Epithelial cell of esophagus (primary cell): ENCODE measurements around the gene BYSL.
"Not testable (repeated sequence)": the region's sequence is repeated elsewhere in the genome, so short reads cannot be mapped to it uniquely, and the experiment has no call there.

Source experiments
- DNase-seq: peaks from one replicate; pipeline ENCODE4 v3.0.0; 2010; ENCODE audit warnings: low read depth
- H3K4me3 ChIP-seq: 2 replicates; pipeline ENCODE4 v1.5.1; 2011; ENCODE audit warnings: mild to moderate bottlenecking, low read length, control low read depth
- TF ChIP-seq, protein P1 (sequence below): IDR thresholded peaks from 2 replicates; pipeline ENCODE4 v1.5.1; 2011; ENCODE audit warnings: low read depth, mild to moderate bottlenecking, low read length, control low read depth, inconsistent platforms; ENCODE audit not compliant: insufficient read depth; ENCODE audit errors: missing control alignments

BYSL gene

DNA sequence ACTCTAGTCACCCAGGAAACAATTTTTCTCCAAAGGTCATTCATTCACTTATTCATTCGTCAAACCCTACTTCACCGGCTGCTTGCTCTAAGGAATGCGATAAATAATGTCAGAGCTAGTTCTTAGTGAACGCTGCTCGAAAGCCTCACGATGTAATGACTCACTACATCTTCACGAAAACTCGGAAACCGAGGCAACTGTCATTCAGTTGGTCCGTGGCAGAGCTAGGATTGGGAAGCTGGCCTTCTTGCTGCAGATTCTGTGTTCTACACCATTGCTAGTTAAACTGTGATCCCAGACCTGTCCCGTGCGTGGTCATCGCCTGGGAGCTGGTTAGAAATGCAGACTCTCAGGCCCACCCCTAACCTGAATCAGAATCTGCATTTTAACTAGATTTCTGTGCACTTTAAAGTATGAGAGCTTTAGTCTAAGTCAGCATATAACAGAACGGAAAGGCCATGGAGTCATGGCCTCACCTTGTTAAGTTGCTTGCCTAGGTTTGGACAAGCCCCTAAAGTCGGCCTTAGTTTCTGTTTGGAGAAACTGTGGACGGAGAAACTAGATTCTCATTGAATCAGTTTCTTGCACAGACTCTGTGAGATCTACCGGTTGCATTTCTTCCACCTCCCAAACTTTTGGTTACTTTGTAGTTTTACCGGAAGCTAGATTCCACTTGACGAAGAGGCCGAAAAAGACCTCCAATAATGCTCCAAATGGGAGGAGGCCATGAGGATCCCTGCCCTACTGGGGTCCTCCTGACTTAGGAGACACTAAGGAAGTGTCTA, 21.0 kb downstream of the BYSL start:
- peak; percentile 79 for DNase-seq
- TF ChIP-seq, protein P1, sequence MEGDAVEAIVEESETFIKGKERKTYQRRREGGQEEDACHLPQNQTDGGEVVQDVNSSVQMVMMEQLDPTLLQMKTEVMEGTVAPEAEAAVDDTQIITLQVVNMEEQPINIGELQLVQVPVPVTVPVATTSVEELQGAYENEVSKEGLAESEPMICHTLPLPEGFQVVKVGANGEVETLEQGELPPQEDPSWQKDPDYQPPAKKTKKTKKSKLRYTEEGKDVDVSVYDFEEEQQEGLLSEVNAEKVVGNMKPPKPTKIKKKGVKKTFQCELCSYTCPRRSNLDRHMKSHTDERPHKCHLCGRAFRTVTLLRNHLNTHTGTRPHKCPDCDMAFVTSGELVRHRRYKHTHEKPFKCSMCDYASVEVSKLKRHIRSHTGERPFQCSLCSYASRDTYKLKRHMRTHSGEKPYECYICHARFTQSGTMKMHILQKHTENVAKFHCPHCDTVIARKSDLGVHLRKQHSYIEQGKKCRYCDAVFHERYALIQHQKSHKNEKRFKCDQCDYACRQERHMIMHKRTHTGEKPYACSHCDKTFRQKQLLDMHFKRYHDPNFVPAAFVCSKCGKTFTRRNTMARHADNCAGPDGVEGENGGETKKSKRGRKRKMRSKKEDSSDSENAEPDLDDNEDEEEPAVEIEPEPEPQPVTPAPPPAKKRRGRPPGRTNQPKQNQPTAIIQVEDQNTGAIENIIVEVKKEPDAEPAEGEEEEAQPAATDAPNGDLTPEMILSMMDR: no peak

DNA sequence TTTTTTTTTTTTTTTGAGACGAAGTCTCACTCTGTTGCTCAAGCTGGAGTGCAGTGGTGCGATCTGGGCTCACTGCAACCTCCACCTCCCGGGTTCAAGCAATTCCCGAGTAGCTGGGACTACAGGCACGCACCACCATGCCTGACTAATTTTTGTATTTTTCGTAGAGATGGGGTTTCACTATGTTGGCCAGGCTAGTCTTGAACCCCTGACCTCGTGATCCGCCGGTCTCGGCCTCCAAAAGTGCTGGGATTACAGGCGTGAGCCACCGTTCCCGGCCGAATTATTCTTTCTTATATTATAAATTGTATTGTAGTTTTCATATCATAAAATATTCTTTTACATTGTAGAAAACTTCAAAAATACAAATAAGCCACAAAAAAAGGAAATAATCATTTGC, 21.6 kb downstream of the BYSL start:
- DNase-seq, H3K4me3 ChIP-seq: not testable (repeated sequence)

More for the DNA sequence above, 21.0 kb downstream of the BYSL start:
- H3K4me3 ChIP-seq: peak overlapping the region; percentile 61

DNA sequence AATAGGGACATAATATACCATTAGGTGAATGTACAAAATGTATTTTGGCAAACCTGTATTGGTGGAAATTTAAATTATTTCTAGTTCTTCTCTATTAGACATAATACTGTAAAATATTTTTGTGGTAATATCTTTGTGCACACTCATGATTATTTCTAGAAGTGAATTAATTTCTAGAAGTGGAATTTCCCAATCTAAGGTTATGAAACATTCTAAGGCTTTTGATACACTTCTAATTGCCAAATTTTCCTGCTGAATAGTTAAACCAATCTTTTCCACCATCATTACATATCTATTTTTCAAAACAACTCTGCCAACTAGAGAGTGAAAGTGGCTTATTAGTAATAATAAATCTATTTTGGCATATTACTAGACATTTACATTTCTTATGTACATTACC, 22.2 kb downstream of the BYSL start:
- no peak for DNase-seq
- TF ChIP-seq, protein P1: no peak
- no peak overlapping the region for H3K4me3 ChIP-seq

DNA sequence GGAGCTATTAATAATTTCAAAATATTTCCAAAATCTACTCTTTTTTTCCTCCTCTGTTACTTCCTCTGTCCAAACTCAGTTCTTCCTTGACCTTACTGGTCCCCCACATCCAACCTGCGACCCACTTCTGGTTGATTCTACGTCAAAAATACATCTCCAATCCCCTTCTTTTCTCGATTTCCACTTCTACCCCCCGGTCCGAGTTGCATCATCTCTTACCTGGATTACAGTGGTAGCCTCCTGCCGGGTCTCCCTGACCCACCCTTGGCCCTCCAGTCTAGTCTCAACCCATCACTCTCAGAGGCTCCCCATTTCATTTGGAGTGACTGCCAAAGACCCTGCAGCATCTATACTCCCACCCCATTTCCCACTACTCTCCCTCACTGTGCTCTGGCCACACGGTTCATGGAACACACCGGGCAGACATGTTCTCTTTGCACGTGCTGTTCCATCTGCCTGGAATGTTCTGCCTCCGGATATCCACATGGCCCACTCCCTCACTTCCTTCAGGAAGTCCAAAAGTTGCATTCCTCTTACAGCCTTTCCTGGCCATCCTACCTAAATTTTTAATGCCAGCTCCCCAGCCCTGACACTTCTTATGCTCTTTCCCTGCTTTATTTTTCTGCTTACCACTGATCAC, 26.4 kb downstream of the BYSL start:
- DNase-seq: no peak
- H3K4me3 ChIP-seq: no peak overlapping the region
- TF ChIP-seq, protein P1: no peak

DNA sequence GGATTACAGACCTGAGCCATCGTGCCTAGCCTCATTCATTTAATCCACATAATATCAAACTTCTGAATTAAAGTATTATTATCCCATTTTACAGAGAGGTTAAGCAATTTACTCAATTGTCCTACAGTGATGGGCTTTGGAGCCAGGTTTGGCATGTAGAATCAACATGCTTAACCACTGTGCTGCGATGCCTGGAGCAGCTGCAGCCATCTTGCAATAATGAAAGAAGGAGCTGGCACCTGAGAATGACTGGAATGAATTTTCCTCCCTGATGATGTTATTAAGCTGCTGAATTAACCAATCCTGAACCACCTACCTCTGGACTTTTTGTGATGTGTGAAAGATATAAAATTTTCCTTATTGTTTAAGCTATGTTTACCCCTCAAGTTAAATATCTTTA, 33.4 kb downstream of the BYSL start:
- TF ChIP-seq, protein P1: no peak
- DNase-seq: no peak
- H3K4me3 ChIP-seq: no peak overlapping the region

DNA sequence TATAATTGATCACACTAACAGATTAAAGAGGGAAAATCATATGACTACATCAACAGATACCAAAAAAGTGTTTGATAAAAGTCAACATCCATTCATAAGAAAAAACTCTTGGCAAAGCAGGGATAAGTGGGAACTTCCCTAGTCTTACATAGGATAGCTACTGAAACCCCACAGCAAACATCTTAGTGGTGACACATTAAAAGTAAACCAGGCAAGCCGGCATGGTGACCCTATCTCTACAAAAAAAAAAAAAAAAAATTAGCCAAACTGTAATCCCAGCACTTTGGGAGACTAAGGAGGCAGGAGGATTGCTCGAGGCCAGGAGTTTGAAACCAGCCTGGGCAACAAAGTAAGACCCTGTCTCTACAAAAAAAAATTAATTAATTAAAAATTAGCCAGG, 34.1 kb downstream of the BYSL start:
- no peak overlapping the region for H3K4me3 ChIP-seq
- DNase-seq: no peak
- TF ChIP-seq, protein P1: no peak

DNA sequence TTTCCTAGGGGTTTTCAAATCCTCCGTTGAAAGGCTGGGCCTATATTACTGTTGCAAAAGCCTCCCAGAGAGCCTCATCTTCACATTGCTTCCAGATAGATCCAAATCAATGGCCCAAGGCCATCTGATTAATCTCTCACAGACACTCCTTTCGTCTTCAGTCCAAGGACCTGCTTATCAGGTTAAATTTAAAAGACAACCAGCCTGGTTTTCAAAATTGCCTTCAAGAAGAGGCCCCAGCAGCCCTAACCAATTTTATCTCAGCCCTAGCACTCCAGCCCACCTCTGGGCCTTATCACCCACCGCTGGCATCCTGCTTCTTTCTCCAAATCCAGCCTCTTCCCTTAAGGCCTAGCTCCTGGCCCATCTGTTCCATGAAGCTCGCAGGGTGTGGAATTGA, 35.8 kb downstream of the BYSL start:
- DNase-seq: no peak
- no peak overlapping the region for H3K4me3 ChIP-seq
- TF ChIP-seq, protein P1: no peak
